GM19328 (cell line): Measurements from ENCODE around the gene CCR7.
"Not testable (repeated sequence)": the region's sequence is repeated elsewhere in the genome, so short reads cannot be mapped to it uniquely, and the experiment has no call there.

Source experiments
- ATAC-seq: cut with Tn5 transposase; IDR thresholded peaks from one replicate; pipeline ENCODE4 v1.9.1; 2021; ENCODE audit warnings: mild to moderate bottlenecking, moderate library complexity; ENCODE audit not compliant: unreplicated experiment

Gene CCR7

DNA sequence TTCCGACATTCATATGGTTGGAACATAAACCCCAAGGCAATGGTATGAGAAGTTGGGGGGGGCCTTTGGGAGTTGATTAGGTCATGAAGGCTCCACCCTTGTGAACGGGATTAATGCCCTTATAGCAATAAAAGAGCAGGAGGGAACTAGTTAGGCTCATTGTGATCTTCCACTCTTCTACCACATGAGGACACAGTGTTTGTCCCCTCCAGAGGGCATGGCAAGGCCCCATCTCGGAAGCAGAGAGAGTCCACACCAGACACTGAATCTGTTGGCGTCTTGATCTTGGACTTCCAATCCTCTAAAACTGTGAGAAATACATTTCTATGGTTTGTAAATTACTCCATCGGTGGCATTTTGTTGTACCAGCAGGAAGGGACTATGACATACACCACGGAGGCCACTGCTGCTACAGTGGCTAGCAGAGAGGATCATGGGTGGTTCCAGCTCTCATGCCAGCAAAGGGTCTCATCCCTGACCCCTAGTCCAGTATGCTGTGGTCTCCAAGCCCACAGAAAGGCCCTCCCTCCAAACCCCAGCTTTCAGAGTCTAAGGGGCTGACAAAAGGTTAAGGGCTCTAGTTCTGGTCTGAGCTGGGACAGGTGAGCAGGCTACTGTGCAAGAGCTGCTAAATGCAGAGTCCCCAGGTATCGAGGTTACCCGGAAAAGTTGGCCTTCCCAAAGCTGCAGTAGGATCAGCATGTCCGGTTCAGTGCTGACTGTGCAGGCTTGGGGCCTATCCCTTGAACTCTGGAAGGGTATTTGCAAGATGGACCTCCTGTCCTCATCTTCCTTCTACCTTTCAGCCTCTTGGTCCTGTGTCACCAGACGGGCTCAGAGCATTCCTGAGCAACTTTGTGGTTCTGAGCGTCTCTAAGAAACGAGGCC lies 12.2 kb downstream of the CCR7 start:
- ATAC-seq, result no peak

DNA sequence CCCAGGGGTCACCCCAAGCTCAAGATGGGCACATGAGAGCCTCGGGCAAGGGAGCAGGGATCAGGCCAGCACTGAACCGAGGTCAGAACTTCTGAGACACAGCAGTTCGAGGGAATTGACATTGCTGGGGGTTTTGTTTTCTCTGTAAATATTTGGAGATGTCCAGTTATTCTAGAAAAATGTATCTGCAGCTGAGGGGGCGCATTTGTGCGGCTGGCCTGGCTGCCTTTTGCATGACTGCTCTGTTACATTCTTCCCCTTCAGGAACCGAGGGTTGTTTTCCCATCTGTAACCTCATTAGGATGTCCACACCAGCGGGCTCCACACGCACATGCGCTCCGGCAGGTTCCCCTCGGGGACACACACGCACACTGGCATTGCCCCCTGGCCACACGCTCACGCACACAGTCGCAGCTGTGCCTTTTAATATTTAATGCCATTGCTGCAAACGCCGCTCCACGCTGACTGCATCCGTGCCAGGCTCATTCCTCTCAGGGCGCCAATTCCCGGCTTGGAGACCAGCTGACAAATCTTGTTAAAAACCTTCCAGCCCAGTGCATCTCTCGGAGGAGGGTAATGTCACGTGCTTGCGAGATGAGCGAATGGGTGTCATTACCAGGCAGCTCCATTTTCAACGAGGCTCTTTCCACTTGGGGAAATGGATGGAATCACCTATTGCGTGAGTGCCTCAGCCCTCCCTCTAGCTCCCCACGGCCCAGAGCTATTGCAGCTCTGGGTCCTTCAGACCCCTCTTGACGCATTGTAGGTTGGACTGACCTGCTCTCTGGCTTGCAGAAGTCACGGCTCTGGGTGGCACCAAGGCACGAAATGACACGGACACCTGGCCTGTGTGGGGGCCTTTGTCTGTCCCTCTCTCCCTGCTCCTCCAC lies 13.1 kb downstream of the CCR7 start:
- no peak for ATAC-seq

DNA sequence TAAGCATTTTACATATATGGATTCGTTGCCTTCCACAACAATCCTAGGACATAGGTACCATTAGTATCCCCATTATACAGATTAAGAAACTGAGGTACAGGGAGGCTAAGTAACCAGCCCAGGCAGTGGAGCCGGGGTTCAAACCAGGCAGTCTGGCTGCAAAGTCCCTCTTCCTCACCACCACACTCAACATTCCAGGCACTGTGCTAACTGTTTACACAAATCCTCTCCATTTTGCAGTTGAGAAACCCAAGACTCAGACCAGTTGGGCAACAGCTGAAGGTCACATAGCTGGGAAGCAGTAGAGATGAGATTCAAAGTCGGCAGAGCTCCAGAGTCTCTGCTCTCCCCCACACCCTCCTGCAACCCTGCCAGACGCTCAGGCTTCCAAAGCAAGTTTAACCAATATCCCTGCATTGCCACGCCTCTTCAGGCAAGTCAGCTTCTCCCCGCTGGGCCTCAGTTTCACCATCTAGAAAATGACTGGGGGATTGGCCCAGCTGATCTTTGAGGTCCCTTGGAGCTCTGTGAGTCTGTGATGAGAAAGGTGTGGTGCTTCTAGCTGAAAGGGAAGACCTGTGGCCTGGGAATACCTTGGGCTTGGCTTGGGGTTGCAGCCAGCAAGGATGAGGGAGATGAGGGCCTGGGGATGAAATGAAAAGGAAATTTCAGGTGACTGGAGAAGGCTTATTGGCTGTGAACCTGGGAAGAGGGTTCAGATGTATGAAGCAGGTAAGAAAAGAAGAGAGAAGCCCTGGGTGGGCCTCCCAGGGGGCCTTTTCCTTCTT lies 14.0 kb downstream of the CCR7 start:
- no peak for ATAC-seq

DNA sequence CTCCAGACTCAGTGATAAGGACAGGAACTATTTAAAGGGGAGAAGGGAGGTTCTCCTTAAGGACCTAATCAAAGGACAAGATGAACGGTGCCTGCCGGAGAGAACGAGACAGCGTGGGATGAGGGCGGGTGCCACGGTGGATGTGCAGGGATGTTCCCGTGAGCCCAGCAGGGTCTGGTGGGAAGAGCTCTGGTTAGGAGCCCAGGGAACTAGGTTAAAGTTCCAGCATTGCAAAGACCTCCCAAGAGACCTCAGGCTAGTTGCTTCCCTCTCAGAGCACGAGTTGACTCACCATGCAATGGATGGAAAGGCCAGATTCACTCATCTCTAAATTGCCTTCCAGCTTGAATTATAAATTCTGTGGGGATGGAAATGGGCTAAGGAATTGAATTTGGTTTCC lies 14.7 kb downstream of the CCR7 start:
- no peak for ATAC-seq

DNA sequence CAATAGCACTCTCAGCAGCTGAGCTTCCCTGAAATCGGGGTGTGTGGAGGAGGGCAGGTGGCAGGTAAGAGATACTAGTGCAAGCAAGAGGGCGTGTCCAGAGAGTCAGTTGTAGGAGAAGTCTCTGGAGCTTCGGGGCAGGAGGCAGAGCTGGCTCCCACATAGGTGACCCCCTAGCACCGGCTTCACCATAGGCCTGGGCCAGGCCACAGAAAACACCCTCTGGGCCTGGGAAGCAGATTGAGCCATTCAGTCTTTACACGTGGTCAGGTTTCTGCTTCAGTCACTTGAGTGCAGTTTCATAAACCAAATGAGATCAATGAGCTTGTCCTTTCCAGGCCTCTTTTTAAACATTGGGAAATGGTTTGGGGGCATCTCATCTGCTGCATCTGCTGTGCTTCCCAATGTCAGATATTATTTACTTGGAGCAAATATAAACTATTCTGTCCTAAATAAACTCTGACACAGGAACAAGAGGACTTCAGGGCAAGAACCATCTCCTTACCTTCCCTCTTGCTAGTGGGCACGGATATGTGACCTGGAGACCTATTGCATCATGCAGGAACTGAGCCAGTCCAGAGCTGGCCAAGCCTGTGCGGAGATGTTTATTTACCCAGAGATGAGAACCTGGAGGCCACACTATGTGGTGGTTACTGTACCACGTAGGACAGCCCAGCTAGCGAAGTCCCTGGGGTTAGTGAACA lies 16.1 kb downstream of the CCR7 start:
- ATAC-seq, result no peak

DNA sequence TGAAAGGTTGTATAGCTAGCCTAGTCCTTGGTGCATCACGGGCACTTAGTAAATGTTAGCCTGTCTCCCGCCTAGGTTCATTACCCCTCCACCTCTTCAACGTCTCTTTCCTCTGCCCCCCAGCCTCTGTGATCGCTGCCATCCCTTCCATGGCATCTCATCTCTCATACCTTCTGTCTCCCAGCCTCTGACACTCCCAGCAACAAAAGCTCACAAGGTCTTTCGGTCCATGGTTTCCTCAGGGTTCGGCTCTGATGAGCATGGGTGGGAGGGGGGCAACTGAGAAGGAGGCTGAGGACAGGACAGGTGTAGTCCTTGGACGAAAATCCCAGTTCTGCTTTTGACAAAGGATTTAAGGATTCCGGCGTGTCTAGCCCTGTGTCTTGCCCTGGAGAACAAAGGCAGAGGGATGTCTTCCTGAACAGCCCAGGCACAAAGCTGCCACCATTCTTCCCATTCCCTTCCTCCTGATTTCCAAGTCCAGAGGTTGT lies 16.7 kb downstream of the CCR7 start:
- ATAC-seq, result no peak

DNA sequence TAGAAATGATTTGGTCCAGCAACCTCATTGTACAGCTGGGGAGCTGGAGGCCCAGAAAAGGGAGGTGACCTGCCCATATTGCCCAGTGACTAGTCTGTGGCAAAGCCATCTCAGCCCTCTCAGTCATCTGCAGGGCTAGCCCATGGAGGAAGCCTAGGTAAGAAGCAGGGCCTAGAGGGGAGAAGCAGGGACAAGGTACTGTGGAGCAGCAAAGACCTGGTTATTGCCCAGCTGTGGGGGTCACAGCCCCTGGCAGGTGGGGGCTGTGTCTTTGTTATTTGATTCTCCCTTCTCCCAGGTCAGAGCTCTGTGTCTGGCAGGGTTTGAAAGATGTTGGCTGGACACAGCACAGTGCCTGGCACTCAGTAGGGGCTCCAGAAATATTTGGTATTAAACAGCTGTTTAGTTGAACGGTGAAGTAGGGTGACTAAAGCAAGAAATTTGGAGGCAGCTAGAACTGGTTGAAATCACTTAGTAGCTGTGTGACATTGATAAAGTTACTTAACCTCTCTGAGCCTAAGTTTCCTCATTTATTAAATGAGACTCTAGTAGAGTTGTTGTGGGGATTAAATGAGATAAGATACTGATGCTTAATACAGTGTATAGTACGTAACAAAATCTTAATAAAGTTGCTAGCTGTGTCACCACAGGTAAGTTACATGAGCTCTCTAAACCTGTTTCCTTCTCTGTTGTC lies 17.3 kb downstream of the CCR7 start:
- ATAC-seq, result no peak

DNA sequence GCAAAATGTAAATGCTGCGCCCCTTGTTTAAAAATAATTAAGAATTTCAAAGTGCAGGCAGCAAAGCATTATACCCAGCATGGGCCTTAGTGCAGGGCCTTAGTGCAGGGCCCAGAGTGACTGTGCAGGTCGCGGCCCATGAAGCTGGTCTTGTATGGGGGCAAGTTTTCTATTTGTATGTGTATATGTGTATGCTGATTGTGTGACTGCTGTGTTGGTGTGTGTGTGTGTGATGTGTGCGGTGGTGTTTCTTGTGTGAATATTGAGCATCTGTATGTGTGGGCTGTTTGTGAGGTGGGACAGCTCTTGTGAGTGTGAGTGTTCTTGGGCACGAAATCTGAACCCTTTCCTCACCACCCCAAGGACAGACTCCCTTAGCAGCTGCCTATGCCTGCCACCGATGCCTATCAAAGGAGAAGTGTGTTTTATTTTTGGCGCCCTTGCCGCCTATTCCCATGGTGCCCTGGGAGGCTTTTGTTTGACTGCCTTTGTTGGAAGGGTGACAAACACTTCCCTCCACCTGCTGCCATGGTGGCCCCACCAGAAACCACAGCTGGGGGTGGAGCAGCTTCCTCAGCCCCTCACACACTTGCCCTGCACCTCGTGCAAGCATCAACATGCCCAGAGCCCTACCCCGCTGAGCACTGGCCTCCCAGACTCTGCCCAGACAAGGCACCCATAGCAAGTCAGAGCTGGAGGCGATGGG lies 18.0 kb downstream of the CCR7 start:
- ATAC-seq, result no peak

DNA sequence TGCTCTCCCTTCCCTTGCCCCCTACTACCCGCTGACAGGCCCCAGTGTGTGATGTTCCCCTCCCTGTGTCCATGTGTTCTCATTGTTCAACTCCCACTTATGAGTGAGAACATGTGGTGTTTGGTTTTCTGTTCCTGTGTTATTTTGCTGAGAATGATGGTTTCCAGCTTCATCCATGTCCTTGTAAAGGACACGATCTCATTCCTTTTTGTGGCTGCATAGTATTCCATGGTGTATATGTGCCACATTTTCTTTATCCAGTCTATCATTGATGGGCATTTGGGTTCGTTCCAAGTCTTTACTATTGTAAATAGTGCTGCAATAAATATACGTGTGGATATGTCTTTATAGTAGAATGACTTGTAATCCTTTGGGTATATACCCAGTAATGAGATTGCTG lies 18.8 kb downstream of the CCR7 start:
- not testable (repeated sequence) for ATAC-seq

DNA sequence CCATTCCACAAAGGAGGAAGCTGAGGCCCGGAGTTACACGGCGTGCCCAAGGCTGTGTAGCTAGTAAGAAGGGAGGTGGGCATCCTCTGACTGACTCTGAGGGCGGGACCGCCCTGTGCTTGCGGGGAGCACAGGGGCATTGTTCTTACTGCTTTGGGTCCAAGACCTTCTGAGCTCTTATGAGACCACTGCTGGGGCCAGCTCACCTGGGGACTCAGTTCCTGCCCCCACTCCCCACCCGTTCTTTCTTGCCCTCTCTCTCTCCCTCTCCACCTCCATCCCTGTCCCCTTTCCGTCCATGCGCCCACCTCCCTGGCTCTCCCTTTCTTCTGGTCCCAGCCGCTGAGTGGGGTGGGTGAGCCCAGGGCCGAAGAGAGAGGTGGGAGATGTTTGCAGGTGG lies 19.6 kb downstream of the CCR7 start:
- ATAC-seq, result no peak

DNA sequence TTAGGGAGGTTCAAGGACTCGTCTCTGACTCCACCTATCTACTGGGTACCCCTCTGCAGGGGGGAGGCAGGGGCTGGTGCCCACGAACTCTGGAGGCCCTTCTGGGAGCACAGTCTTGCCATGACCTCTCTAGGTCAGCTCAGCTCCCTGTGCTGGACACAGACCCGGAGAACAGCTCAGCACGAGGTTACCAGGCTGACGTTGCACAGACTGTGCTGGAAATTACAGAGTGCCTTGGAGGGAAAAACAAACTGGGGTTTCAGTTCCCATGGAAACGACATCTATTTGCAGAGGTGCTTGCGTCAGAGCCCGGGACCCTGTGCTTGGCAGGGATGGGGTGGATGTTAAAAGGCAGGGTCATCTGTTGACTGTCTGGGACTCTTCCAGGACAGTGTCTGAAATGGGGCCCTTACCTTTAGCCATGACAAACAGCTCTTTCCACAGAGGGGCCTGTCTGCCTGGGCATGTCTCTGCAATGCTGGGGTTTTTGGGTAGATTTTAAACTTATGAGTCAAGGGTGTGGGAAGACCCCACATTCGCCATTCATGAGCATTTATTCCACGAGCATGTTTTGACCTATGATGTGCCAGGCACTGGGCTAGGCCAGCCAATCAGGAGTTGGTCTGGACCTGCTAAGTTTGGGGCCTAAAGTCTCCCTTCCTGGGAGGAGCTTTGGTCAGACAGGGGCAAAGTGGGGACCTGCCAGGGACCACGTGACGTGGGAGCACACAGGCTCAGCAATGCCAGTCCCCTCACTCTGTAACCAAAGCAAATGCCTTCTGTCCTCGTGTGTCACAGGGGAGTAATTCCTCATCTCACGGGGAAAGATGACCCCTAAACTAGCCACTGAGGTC lies 22.5 kb downstream of the CCR7 start:
- ATAC-seq, result no peak

DNA sequence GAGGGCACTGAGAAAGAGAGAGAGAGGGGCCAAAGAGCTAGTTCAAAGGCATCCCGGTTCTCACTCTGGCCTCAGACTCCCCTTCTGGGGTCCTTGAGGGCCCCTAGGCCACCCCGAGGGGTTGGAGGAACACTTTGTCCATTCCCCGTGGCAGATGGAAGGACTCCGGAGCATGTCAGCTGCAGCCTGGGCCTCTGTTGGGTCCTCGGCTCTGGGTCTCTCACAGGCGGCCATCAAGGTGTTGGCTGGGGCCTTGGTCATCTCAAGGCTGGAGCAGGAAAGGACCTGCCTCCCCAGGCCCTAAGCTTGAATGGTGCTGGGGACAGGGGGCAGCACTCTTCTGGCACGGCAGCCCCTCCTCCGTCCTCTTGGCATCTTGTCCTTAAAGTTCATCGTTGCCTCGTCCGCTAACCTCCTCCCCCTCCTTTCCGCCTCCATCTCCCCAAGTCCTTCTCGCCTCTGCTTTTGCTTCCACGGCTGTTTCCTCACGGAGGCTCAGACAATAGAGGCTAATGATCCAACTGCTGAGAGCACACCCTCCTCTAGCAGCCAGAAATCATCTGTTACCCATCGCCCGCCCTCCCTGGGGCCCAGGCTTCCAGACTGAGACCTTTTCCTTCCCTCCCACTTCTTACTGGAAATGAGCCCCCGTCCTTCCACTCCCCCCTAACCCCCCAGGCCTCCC lies 23.3 kb downstream of the CCR7 start:
- ATAC-seq, result no peak

DNA sequence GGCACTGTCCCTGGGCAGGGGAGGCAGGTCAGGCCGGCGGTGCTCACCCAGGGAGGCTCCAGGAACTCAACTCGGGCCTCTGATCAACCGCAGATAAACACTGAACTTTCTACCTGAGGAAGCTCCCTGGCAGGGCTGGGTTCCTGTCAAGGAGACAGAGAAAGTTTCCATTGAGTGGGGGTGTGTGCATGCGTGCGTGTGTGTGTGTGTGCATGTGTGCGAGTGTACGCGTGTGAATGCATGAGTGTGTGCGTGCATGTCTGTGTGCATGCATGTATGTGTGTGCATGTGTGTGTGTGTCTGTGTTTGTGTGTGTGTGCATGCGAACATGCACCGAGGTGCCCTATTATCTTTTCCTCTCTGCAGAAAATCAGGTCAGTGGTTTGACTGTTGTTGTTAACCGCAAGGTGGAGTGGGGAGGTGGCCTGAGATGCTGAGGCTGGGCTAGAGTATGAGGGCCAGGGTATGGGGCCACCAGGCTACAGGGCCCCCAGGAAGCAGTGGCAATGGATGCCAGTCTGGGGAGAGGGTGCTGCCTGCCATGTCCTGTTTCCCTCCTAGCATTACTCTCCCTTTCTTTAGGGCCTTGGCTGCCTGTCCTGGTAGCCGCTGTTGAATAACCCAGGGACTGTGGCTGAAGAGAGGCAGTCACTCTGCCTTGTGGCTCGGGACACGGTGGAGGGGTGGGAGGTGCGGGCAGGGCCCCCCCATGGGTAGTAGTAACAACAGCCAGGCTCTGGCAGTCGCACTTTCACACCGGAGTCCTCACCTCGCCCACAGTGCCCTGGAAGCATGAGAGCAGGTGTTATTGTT lies 24.0 kb downstream of the CCR7 start:
- no peak for ATAC-seq

DNA sequence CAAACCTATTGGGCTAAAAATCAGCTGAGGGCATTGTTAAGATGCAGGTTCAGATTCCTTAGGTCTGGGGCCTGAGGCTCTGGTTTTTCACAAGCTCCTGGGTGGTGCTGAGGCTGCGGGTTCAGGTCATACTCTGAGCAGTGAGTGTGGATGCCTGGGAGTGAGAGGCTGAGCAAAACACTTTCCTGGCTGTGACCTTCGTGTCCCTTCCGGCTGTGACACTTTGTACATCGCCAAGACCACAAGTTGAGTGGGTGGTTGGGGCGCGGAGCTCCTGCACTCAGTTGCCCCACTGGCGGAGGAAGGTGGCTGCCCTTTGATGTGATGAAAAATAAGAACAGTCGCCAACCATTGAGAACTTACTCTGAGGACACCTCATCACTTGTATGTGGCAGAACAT lies 24.8 kb downstream of the CCR7 start:
- ATAC-seq, result no peak

DNA sequence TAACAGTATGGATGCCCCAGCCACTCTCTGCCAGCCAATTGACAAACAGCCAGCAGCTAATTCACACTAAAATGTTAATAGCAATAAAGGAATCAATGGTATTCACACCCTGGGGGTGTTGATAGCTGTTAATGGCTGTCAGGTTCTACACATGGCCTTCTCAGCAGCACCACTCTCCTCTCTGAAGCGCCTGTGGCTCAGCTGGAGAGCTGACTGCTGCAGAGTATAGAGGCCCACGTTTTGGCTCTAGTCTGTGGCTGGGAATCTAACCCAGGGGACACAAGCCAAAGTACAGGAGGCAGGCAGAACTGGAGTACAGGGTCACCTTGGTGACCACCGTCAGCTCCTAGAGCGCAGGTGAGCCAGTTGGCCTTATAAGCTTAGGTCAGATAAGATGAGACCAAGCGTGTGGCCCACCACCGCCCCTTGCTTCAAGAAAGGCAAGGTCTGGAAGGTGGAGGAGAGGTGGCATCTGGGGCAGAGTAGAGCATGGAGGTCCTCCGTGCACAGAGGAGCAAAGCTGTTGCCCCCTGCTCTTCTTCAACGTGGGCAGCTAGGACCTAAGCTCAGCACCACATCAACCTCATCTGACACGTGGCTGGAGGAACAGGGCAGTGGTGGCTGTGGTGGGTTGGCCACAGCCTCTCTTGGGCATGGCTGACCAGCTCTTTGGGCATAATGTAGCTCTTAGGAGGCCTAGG lies 25.4 kb downstream of the CCR7 start:
- ATAC-seq, result no peak
